Upper lobe of right lung (tissue), 1 donor: ENCODE data around the gene ANO2. TPM values are rescaled to one million over a fixed set of nuclear protein-coding genes. Genes with fewer than 3 reads are reported as not detected.

Experiments used
- ATAC-seq: fragments of 200-7000 bp; cut with Tn5 transposase; one replicate; pipeline ENCODE4 v1.9.1; 2020; ENCODE audit warnings: mild to moderate bottlenecking, moderate library complexity
- DNase-seq: peaks from one replicate; pipeline ENCODE4 v3.0.0-alpha.2; 2020
- H3K27ac ChIP-seq: fragments of 200-600 bp; one replicate; pipeline ENCODE4 v1.8.0; 2022
- H3K27me3 ChIP-seq: fragments of 200-600 bp; one replicate; pipeline ENCODE4 v1.8.0; 2022; ENCODE audit warnings: mild to moderate bottlenecking
- H3K36me3 ChIP-seq: fragments of 200-600 bp; one replicate; pipeline ENCODE4 v1.8.0; 2022
- H3K4me1 ChIP-seq: fragments of 200-600 bp; one replicate; pipeline ENCODE4 v1.8.0; 2022
- H3K4me3 ChIP-seq: fragments of 200-600 bp; one replicate; pipeline ENCODE4 v1.8.0; 2022; ENCODE audit warnings: mild to moderate bottlenecking
- H3K9me3 ChIP-seq: fragments of 200-600 bp; one replicate; pipeline ENCODE4 v1.8.0; 2022
- CTCF ChIP-seq: fragments of 200-600 bp; IDR thresholded peaks from one replicate; pipeline ENCODE4 v1.8.0; 2022; ENCODE audit warnings: antibody characterized with exemption
- intact Hi-C: fragments of 100-400 bp; cut with DNase I; formaldehyde crosslinking; loops from one replicate; pipeline ENCODE4 v1.11.0; 2022
- long read RNA-seq: library from polyadenylated mRNA; unstranded; transcript quantifications from one replicate; pipeline ENCODE4 v2.0.0, GENCODE V29; 2021
- total RNA-seq: library from RNA; stranded (reverse); fragmentation: NEBNext Ultra II Directional; extraction: Animal tissue kit (Norgen Biotek cat#: 25700); gene quantifications from one replicate; pipeline ENCODE4 v1.2.1, GENCODE V29; 2021
- donor health status: DM: no; HTN: yes; CAD: no; lungs with severe emphysema.

Gene ANO2
- total RNA-seq = 36.8 TPM
- long read RNA-seq, partial matches to known transcripts = 1 of 12 reads
- long read RNA-seq, other reads (novel, unspliced or antisense) = 11 of 12 reads

GRCh38 chr12:5945071-5946008 is at the start of gene ANO2:
ANO2 (minus strand) TSS chr12:5945259; CDS start chr12:5945217, 42 bp downstream.
- Histone ChIP-seq H3K36me3 (peaks cover 9% of the 10 kb centered on the region), H3K9me3 (no peaks in the 10 kb centered on the region), H3K27me3 (peaks cover 59% of the 10 kb centered on the region), H3K4me1 (no peaks in the 10 kb centered on the region), H3K27ac (no peak within 1 kb of the TSS), H3K4me3 (peak within 1 kb of the TSS; percentile 28)
- intact Hi-C loops = no loop called here
- no peak for TF ChIP-seq CTCF
- DNase-seq (peak; percentile 65), ATAC-seq (peak; percentile 57)

- ATAC-seq (no peak), DNase-seq (no peak)
- no peaks in the 10 kb centered on the region for H3K4me1 ChIP-seq
- H3K9me3 ChIP-seq = no peaks in the 10 kb centered on the region
- no peak overlapping the region for H3K27ac ChIP-seq
- H3K4me3 ChIP-seq = no peak overlapping the region
- H3K36me3 ChIP-seq = peaks cover 7% of the 10 kb centered on the region
- no peaks in the 10 kb centered on the region for H3K27me3 ChIP-seq
- no peak for TF ChIP-seq CTCF
- intact Hi-C loops = no loop called here
Observed at GRCh38 chr12:5989621-5990020, 44.6 kb upstream of the ANO2 start.

GRCh38 chr12:5988659-5989116 is 43.6 kb upstream of the ANO2 start:
- H3K4me3 ChIP-seq = no peak overlapping the region
- intact Hi-C loops = no loop called here
- H3K27ac ChIP-seq = no peak overlapping the region
- ATAC-seq (peak; percentile 97), DNase-seq (peak; percentile 89)
- no peaks in the 10 kb centered on the region for H3K27me3 ChIP-seq
- peak; percentile 98 for TF ChIP-seq CTCF
- no peaks in the 10 kb centered on the region for H3K4me1 ChIP-seq
- peaks cover 7% of the 10 kb centered on the region for H3K36me3 ChIP-seq
- no peaks in the 10 kb centered on the region for H3K9me3 ChIP-seq

- Histone ChIP-seq H3K36me3 (peaks cover 7% of the 10 kb centered on the region), H3K27me3 (no peaks in the 10 kb centered on the region), H3K4me1 (no peaks in the 10 kb centered on the region), H3K4me3 (no peak overlapping the region), H3K27ac (no peak overlapping the region), H3K9me3 (no peaks in the 10 kb centered on the region)
- intact Hi-C loops = no loop called here
- DNase-seq (no peak), ATAC-seq (no peak)
- no peak for TF ChIP-seq CTCF
Observed at GRCh38 chr12:5988088-5988487, 43.0 kb upstream of the ANO2 start.

- H3K36me3 ChIP-seq = peaks cover 7% of the 10 kb centered on the region
- DNase-seq (no peak), ATAC-seq (no peak)
- no peak overlapping the region for H3K4me3 ChIP-seq
- intact Hi-C loops = no loop called here
- H3K9me3 ChIP-seq = no peaks in the 10 kb centered on the region
- no peaks in the 10 kb centered on the region for H3K27me3 ChIP-seq
- H3K27ac ChIP-seq = no peak overlapping the region
- no peaks in the 10 kb centered on the region for H3K4me1 ChIP-seq
- TF ChIP-seq CTCF = no peak
Observed at GRCh38 chr12:5987573-5987972, 42.5 kb upstream of the ANO2 start.
